Cardiac fibroblast (primary cell): ENCODE measurements around the gene RAET1E.
"Not testable (repeated sequence)": the region's sequence is repeated elsewhere in the genome, so short reads cannot be mapped to it uniquely, and the experiment has no call there.

ENCODE experiments used
- DNase-seq, 2 donors: peaks; one replicate each; pipeline versions ENCODE4 v3.0.0 to v3.0.0-alpha.2; 2010; ENCODE audit warnings: low read depth in 2 of 2
- H3K4me3 ChIP-seq, 2 donors: replicated peaks in 1 of 2; 1 replicate in 1 of 2; 2 replicates in 1 of 2; pipeline ENCODE4 v1.5.1; 2011; ENCODE audit warnings: low read depth in 2 of 2, low read length in 2 of 2, mild to moderate bottlenecking in 2 of 2, moderate library complexity in 1 of 2
- TF ChIP-seq, protein P1 (sequence below): IDR thresholded peaks from one replicate; pipeline ENCODE4 v1.5.1; 2011; ENCODE audit warnings: low read depth, mild to moderate bottlenecking, low read length, inconsistent platforms

RAET1E gene

DNA sequence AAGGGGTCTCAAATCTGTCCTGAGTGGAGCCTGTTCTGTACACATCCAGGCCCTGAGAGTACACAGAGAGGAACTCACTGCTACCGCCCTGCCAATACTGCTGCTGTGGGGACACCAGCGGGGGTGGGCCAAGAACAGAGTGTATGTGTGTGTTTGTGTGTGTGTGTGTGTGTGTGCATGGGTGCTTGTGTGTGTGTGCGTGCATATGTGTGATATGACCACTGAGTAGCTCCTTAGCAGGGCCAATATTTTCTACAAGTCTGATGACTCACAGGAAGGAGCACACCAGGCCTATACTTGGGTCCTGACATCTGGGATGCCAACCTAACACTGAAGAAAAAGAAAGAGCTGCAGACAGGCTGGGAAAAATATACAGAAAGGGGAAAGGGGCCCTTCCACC, 1.4 kb downstream of the RAET1E start:
- peak; percentile 40 to 55 for DNase-seq
- TF ChIP-seq, protein P1, sequence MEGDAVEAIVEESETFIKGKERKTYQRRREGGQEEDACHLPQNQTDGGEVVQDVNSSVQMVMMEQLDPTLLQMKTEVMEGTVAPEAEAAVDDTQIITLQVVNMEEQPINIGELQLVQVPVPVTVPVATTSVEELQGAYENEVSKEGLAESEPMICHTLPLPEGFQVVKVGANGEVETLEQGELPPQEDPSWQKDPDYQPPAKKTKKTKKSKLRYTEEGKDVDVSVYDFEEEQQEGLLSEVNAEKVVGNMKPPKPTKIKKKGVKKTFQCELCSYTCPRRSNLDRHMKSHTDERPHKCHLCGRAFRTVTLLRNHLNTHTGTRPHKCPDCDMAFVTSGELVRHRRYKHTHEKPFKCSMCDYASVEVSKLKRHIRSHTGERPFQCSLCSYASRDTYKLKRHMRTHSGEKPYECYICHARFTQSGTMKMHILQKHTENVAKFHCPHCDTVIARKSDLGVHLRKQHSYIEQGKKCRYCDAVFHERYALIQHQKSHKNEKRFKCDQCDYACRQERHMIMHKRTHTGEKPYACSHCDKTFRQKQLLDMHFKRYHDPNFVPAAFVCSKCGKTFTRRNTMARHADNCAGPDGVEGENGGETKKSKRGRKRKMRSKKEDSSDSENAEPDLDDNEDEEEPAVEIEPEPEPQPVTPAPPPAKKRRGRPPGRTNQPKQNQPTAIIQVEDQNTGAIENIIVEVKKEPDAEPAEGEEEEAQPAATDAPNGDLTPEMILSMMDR: no peak
- no peak overlapping the region for H3K4me3 ChIP-seq

DNA sequence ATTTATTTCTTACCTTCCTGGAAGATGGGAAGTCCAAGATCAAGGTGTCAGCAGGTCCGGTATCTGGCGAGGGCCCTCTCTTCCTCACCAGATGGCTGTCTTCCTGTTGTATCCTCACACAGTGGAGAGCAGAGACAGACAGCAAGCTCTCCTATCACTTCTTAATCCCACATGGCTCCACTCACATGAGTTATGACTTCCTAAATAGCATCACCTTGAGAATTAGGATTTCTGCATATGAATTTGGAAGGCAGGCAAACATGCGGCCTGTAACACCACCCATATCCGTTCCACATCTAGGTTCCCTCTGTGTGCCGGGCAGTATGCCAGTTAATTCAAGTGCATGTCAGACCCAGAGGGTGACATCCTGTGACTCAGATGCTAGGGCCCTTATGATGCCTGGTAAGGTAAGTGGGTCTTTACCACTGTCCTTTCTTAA, 2.1 kb downstream of the RAET1E start:
- no peak overlapping the region for H3K4me3 ChIP-seq
- TF ChIP-seq, protein P1: no peak
- peak; percentile 52 to 82 for DNase-seq

DNA sequence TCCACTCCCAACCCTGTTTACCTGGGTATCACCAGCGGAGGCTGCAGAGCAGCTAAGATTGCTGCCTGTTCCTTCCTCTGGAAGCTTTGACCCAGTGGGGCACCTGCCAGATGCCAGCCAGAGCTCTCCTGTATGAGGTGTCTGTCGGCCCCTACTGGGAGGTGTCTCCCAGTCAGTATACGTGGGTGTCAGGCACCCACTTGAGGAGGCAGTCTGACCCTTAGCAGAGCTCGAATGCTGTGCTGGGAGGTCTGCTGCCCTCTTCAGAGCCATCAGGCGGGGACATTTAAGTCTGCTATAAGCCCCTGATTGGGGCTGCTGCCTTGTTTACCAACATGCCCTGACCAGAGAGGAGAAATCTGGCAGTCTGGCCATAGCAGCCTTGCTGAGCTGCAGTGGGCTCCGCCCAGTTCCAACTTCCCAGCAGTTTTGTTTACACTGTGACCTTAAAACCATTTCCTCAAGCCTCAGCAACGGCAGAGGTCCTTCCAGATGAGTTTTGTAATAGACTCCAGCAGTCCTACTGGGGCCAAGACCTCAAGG, 2.8 kb downstream of the RAET1E start:
- TF ChIP-seq, protein P1: no peak
- no peak overlapping the region for H3K4me3 ChIP-seq
- DNase-seq: peak; percentile 74 to 92

DNA sequence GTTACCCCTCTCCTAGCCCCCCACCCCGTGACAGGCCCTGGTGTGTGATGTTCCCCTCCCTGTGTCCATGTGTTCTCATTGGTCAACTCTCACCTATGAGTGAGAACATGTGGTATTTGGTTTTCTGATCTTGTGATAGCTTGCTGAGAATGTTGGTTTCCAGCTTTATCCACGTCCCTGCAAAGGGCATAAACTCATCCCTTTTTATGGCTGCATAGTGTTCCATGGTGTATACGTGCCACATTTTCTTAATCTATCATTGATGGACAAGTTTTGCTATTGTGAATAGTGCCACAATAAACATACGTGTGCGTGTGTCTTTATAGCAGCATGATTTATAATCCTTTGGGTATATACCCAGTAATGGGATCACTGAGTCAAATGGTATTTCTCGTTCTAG, 6.0 kb downstream of the RAET1E start:
- not testable (repeated sequence) for DNase-seq, H3K4me3 ChIP-seq

DNA sequence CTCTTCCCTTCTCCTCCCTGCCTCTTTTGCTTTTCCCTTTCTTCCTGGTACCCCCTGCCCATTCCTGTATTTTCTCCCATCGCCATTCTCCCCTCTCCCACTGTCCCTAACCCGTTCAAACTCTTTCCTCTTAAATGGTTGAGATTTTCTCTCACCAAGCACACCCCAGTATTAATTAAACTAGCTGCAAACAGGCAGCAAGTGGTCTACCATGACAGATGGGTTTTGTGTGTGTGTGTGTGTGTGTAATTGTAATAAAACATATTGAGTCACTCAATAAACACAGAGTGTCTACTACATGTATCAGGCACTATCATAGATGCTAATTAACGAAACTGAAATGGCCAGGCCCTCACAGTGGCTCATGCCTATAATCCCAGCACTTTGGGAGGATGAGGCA, 6.7 kb downstream of the RAET1E start:
- TF ChIP-seq, protein P1: no peak
- no peak overlapping the region for H3K4me3 ChIP-seq
- no peak for DNase-seq

DNA sequence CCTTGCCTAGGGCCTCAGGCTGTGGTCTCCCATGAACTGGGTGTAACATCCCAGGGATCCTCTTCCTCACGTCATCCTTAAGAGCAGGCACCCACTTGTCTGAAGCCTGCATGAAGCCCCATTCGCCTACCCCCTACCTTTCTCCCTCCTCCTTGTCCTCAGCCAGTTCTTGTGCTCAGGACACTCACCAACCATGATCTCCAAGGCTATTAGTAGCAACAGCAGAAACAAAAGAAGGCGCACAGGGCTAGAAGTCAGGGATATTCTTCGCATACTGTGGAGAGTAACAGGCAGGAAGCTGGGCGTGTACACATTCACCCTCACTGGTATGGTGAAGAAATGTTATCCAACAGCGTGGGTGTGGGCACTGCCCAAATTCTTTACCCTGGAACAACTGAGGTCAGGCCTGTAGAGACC, 7.3 kb downstream of the RAET1E start:
- peak; percentile 10 to 18 for DNase-seq
- TF ChIP-seq, protein P1: no peak
- no peak overlapping the region for H3K4me3 ChIP-seq

DNA sequence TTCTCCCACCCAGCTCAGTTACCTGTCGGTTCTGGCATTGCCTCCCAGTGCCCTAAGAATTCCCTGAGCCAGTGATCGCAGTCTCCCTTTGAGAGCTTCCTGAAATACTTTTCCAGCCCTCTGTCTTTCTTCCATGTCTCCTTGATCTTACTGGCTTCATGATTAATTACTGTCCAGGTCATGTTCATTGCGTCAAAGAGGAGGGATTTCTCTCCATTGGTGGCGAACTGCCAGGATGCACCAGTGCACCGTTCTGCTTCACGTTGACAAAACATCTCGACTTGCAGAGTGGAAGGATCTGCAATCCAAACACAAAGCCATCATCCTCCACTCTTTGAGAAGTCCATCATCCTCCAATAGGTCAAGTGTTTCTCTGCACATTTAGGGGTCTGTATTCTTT, 8.6 kb downstream of the RAET1E start:
- no peak overlapping the region for H3K4me3 ChIP-seq
- DNase-seq: no peak
- TF ChIP-seq, protein P1: no peak
